Measurements from ENCODE around the gene NXNL1.

Gene NXNL1

GRCh38 chr19:17504456-17504855 is 43.7 kb upstream of the NXNL1 start:
- no peaks in the 10 kb centered on the region for H3K4me1 ChIP-seq (ENCODE audit: control insufficient read depth, insufficient read depth, low read length)
- TF ChIP-seq ZNF114 (tag by site-specific recombination; IDR thresholded peaks at IDR 0.05) (no peak), HOXA7 (CRISPR knock-in tag; IDR thresholded peaks at IDR 0.05; ENCODE audit: borderline replicate concordance) (no peak), ZNF394 (tag by site-specific recombination; IDR thresholded peaks at IDR 0.05; ENCODE audit: borderline replicate concordance) (no peak), ZNF544 (tag by site-specific recombination; IDR thresholded peaks at IDR 0.05) (no peak), ZNF274 (IDR thresholded peaks at IDR 0.05; ENCODE audit: low read length) (no peak), ZNF274 (tag by site-specific recombination; IDR thresholded peaks at IDR 0.05; ENCODE audit: borderline replicate concordance) (no peak)
- TF ChIP-seq, protein P1, sequence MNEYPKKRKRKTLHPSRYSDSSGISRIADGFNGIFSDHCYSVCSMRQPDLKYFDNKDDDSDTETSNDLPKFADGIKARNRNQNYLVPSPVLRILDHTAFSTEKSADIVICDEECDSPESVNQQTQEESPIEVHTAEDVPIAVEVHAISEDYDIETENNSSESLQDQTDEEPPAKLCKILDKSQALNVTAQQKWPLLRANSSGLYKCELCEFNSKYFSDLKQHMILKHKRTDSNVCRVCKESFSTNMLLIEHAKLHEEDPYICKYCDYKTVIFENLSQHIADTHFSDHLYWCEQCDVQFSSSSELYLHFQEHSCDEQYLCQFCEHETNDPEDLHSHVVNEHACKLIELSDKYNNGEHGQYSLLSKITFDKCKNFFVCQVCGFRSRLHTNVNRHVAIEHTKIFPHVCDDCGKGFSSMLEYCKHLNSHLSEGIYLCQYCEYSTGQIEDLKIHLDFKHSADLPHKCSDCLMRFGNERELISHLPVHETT (tag by site-specific recombination; IDR thresholded peaks at IDR 0.05) = no peak
- ChIA-PET POLR2A (no interaction called here), CTCF (interaction anchor here (0.5 to 1.7 kb wide), 2 partner anchors 8 to 173 kb away, joined by 3 to 10 read pairs; no protein-coding TSS in a partner anchor)
- no peak overlapping the region for H3K27ac ChIP-seq (ENCODE audit: extremely low read depth, low read depth, low read length)
- H3K36me3 ChIP-seq (ENCODE audit: control insufficient read depth in 2 of 2, insufficient read depth in 1 of 2, low read length in 2 of 2) = peaks cover 0 to 7% of the 10 kb centered on the region in 2 experiments; a peak in 2 of 3 replicates
- H3K9me3 ChIP-seq (ENCODE audit: control insufficient read depth, insufficient read depth, low read depth, low read length) = no peaks in the 10 kb centered on the region
- no peak overlapping the region for H3K4me3 ChIP-seq (ENCODE audit: low read depth, low read length)

GRCh38 chr19:17504030-17504429 is 43.3 kb upstream of the NXNL1 start:
- no peaks in the 10 kb centered on the region for H3K4me1 ChIP-seq (ENCODE audit: control insufficient read depth, insufficient read depth, low read length)
- no peak overlapping the region for H3K4me3 ChIP-seq (ENCODE audit: low read depth, low read length)
- H3K27ac ChIP-seq (ENCODE audit: extremely low read depth, low read depth, low read length) = no peak overlapping the region
- ChIA-PET POLR2A (no interaction called here), CTCF (interaction anchor here (1.7 kb wide), 1 partner anchor 8 kb away, joined by 10 read pairs; no protein-coding TSS in a partner anchor)
- no peaks in the 10 kb centered on the region for H3K9me3 ChIP-seq (ENCODE audit: control insufficient read depth, insufficient read depth, low read depth, low read length)
- peaks cover 0 to 7% of the 10 kb centered on the region in 2 experiments; a peak in 2 of 3 replicates for H3K36me3 ChIP-seq (ENCODE audit: control insufficient read depth in 2 of 2, insufficient read depth in 1 of 2, low read length in 2 of 2)
- no peak for TF ChIP-seq ZFHX2 (tag by site-specific recombination; conservative IDR thresholded peaks at IDR 0.05)
- no peak for TF ChIP-seq ZNF202 (tag by site-specific recombination; IDR thresholded peaks at IDR 0.05; ENCODE audit: borderline replicate concordance)
- no peak for TF ChIP-seq ZSCAN23 (tag by site-specific recombination; IDR thresholded peaks at IDR 0.05)
- TF ChIP-seq, protein P2, sequence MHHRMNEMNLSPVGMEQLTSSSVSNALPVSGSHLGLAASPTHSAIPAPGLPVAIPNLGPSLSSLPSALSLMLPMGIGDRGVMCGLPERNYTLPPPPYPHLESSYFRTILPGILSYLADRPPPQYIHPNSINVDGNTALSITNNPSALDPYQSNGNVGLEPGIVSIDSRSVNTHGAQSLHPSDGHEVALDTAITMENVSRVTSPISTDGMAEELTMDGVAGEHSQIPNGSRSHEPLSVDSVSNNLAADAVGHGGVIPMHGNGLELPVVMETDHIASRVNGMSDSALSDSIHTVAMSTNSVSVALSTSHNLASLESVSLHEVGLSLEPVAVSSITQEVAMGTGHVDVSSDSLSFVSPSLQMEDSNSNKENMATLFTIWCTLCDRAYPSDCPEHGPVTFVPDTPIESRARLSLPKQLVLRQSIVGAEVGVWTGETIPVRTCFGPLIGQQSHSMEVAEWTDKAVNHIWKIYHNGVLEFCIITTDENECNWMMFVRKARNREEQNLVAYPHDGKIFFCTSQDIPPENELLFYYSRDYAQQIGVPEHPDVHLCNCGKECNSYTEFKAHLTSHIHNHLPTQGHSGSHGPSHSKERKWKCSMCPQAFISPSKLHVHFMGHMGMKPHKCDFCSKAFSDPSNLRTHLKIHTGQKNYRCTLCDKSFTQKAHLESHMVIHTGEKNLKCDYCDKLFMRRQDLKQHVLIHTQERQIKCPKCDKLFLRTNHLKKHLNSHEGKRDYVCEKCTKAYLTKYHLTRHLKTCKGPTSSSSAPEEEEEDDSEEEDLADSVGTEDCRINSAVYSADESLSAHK (tag by site-specific recombination; IDR thresholded peaks at IDR 0.05) = no peak
- TF ChIP-seq ZNF416 (tag by site-specific recombination; IDR thresholded peaks at IDR 0.05) = no peak
- no peak for TF ChIP-seq ZNF624 (tag by site-specific recombination; IDR thresholded peaks at IDR 0.05)
- TF ChIP-seq, protein P3, sequence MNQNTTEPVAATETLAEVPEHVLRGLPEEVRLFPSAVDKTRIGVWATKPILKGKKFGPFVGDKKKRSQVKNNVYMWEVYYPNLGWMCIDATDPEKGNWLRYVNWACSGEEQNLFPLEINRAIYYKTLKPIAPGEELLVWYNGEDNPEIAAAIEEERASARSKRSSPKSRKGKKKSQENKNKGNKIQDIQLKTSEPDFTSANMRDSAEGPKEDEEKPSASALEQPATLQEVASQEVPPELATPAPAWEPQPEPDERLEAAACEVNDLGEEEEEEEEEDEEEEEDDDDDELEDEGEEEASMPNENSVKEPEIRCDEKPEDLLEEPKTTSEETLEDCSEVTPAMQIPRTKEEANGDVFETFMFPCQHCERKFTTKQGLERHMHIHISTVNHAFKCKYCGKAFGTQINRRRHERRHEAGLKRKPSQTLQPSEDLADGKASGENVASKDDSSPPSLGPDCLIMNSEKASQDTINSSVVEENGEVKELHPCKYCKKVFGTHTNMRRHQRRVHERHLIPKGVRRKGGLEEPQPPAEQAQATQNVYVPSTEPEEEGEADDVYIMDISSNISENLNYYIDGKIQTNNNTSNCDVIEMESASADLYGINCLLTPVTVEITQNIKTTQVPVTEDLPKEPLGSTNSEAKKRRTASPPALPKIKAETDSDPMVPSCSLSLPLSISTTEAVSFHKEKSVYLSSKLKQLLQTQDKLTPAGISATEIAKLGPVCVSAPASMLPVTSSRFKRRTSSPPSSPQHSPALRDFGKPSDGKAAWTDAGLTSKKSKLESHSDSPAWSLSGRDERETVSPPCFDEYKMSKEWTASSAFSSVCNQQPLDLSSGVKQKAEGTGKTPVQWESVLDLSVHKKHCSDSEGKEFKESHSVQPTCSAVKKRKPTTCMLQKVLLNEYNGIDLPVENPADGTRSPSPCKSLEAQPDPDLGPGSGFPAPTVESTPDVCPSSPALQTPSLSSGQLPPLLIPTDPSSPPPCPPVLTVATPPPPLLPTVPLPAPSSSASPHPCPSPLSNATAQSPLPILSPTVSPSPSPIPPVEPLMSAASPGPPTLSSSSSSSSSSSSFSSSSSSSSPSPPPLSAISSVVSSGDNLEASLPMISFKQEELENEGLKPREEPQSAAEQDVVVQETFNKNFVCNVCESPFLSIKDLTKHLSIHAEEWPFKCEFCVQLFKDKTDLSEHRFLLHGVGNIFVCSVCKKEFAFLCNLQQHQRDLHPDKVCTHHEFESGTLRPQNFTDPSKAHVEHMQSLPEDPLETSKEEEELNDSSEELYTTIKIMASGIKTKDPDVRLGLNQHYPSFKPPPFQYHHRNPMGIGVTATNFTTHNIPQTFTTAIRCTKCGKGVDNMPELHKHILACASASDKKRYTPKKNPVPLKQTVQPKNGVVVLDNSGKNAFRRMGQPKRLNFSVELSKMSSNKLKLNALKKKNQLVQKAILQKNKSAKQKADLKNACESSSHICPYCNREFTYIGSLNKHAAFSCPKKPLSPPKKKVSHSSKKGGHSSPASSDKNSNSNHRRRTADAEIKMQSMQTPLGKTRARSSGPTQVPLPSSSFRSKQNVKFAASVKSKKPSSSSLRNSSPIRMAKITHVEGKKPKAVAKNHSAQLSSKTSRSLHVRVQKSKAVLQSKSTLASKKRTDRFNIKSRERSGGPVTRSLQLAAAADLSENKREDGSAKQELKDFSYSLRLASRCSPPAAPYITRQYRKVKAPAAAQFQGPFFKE (tag by site-specific recombination; IDR thresholded peaks at IDR 0.05; ENCODE audit: borderline replicate concordance) = no peak
- TF ChIP-seq, protein P4, sequence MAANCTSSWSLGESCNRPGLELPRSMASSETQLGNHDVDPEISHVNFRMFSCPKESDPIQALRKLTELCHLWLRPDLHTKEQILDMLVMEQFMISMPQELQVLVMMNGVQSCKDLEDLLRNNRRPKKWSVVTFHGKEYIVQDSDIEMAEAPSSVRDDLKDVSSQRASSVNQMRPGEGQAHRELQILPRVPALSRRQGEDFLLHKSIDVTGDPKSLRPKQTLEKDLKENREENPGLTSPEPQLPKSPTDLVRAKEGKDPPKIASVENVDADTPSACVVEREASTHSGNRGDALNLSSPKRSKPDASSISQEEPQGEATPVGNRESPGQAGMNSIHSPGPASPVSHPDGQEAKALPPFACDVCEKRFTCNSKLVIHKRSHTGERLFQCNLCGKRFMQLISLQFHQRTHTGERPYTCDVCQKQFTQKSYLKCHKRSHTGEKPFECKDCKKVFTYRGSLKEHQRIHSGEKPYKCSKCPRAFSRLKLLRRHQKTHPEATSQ (tag by site-specific recombination; IDR thresholded peaks at IDR 0.05) = no peak
- TF ChIP-seq ZNF133 (tag by site-specific recombination; IDR thresholded peaks at IDR 0.05) = no peak
- no peak for TF ChIP-seq ZNF558 (tag by site-specific recombination; IDR thresholded peaks at IDR 0.05)
- TF ChIP-seq, protein P5, sequence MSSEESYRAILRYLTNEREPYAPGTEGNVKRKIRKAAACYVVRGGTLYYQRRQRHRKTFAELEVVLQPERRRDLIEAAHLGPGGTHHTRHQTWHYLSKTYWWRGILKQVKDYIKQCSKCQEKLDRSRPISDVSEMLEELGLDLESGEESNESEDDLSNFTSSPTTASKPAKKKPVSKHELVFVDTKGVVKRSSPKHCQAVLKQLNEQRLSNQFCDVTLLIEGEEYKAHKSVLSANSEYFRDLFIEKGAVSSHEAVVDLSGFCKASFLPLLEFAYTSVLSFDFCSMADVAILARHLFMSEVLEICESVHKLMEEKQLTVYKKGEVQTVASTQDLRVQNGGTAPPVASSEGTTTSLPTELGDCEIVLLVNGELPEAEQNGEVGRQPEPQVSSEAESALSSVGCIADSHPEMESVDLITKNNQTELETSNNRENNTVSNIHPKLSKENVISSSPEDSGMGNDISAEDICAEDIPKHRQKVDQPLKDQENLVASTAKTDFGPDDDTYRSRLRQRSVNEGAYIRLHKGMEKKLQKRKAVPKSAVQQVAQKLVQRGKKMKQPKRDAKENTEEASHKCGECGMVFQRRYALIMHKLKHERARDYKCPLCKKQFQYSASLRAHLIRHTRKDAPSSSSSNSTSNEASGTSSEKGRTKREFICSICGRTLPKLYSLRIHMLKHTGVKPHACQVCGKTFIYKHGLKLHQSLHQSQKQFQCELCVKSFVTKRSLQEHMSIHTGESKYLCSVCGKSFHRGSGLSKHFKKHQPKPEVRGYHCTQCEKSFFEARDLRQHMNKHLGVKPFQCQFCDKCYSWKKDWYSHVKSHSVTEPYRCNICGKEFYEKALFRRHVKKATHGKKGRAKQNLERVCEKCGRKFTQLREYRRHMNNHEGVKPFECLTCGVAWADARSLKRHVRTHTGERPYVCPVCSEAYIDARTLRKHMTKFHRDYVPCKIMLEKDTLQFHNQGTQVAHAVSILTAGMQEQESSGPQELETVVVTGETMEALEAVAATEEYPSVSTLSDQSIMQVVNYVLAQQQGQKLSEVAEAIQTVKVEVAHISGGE (tag by site-specific recombination; conservative IDR thresholded peaks at IDR 0.05; ENCODE audit: low read depth) = no peak

Data from HEK293 (cell line).